ENCODE results near the gene PDE2A.

The PDE2A gene

GRCh38 chr11:72634472-72635095 lies 39.6 kb downstream of the PDE2A start:
- DNase-seq: no peak

- DNase-seq: no peak
Measured at GRCh38 chr11:72634016-72634415, 40.2 kb downstream of the PDE2A start.

- DNase-seq: no peak
Measured at GRCh38 chr11:72633068-72633467, 41.2 kb downstream of the PDE2A start.

- no peak for DNase-seq
Measured at GRCh38 chr11:72631806-72632731, 42.2 kb downstream of the PDE2A start.

GRCh38 chr11:72630104-72630852 lies 43.9 kb downstream of the PDE2A start:
- DNase-seq: no peak

GRCh38 chr11:72629266-72629665 lies 45.0 kb downstream of the PDE2A start:
- DNase-seq: no peak

- no peak for DNase-seq
Measured at GRCh38 chr11:72627594-72628281, 46.5 kb downstream of the PDE2A start.

- no peak for DNase-seq
Measured at GRCh38 chr11:72626414-72626936, 47.7 kb downstream of the PDE2A start.

GRCh38 chr11:72625691-72626413 lies 48.4 kb downstream of the PDE2A start:
- no peak for DNase-seq

- no peak for DNase-seq
Measured at GRCh38 chr11:72624496-72625201, 49.6 kb downstream of the PDE2A start.

GRCh38 chr11:72623052-72623451 lies 51.2 kb downstream of the PDE2A start:
- no peak for DNase-seq

- no peak for DNase-seq
Measured at GRCh38 chr11:72621008-72621610, 53.1 kb downstream of the PDE2A start.

- DNase-seq: no peak
Measured at GRCh38 chr11:72618803-72619202, 55.4 kb downstream of the PDE2A start.

- DNase-seq: no peak
Measured at GRCh38 chr11:72617080-72617762, 57.0 kb downstream of the PDE2A start.

- no peak for DNase-seq
Measured at GRCh38 chr11:72616655-72617054, 57.6 kb downstream of the PDE2A start.

GRCh38 chr11:72615329-72615728 lies 58.9 kb downstream of the PDE2A start:
- no peak for DNase-seq

GRCh38 chr11:72614381-72614780 lies 59.8 kb downstream of the PDE2A start:
- DNase-seq: no peak

- no peak for DNase-seq
Measured at GRCh38 chr11:72613977-72614376, 60.2 kb downstream of the PDE2A start.

GRCh38 chr11:72613450-72613849 lies 60.8 kb downstream of the PDE2A start:
- no peak for DNase-seq

- no peak for DNase-seq
Measured at GRCh38 chr11:72609476-72609875, 64.7 kb downstream of the PDE2A start.

Data from NCI-H1436 (cell line).